Fibroblast of villous mesenchyme (primary cell): ENCODE data around the gene SPDYE5. TPM values are rescaled to one million over a fixed set of nuclear protein-coding genes. Genes with fewer than 3 reads are reported as not detected.
"Not testable (repeated sequence)": the region's sequence is repeated elsewhere in the genome, so short reads cannot be mapped to it uniquely, and the experiment has no call there.

Experiments
- DNase-seq: peaks from one replicate; pipeline ENCODE4 v3.0.0-alpha.2; 2010; ENCODE audit warnings: low read depth
- H3K4me3 ChIP-seq: 2 replicates; pipeline ENCODE4 v1.5.1; 2011; ENCODE audit warnings: low read depth, mild to moderate bottlenecking, low read length
- CTCF ChIP-seq: IDR thresholded peaks from 2 replicates; pipeline ENCODE4 v1.5.1; 2012; ENCODE audit warnings: low read depth, mild to moderate bottlenecking, low read length; ENCODE audit not compliant: insufficient read depth
- total RNA-seq: library from RNA; depleted of rRNA; stranded (reverse); fragments of >200 nt; gene quantifications from 2 replicates; pipeline ENCODE4 v1.2.3, GENCODE V29; 2012

Gene SPDYE5
- not detected in 2 replicates for total RNA-seq

GRCh38 chr7:75492020-75492419 lies at the start of gene SPDYE5:
SPDYE5 (plus strand) TSS chr7:75492320; CDS start chr7:75494048, 1,728 bp downstream.
- DNase-seq, H3K4me3 ChIP-seq: not testable (repeated sequence)

- peak; percentile 46 for DNase-seq
- H3K4me3 ChIP-seq = peak overlapping the region; percentile 65
These were observed 49.5 kb upstream of the SPDYE5 start for GRCh38 chr7:75442465-75443111.

GRCh38 chr7:75449946-75450345 lies 42.2 kb upstream of the SPDYE5 start:
- not testable (repeated sequence) for DNase-seq, H3K4me3 ChIP-seq

- H3K4me3 ChIP-seq, DNase-seq: not testable (repeated sequence)
- TF ChIP-seq CTCF = peak; percentile 34
These were observed 39.6 kb upstream of the SPDYE5 start for GRCh38 chr7:75452494-75452955.

GRCh38 chr7:75456403-75456802 lies 35.7 kb upstream of the SPDYE5 start:
- H3K4me3 ChIP-seq, DNase-seq: not testable (repeated sequence)

GRCh38 chr7:75458034-75458433 lies 34.1 kb upstream of the SPDYE5 start:
- H3K4me3 ChIP-seq, DNase-seq: not testable (repeated sequence)

- DNase-seq, H3K4me3 ChIP-seq: not testable (repeated sequence)
These were observed 31.6 kb upstream of the SPDYE5 start for GRCh38 chr7:75460541-75460940.

GRCh38 chr7:75470166-75470565 lies 22.0 kb upstream of the SPDYE5 start:
- not testable (repeated sequence) for H3K4me3 ChIP-seq, DNase-seq

GRCh38 chr7:75477457-75477856 lies 14.7 kb upstream of the SPDYE5 start:
- not testable (repeated sequence) for DNase-seq, H3K4me3 ChIP-seq

- not testable (repeated sequence) for DNase-seq, H3K4me3 ChIP-seq
These were observed 11.8 kb upstream of the SPDYE5 start for GRCh38 chr7:75480313-75480712.

- peak; percentile 3 for DNase-seq
These were observed 6.7 kb upstream of the SPDYE5 start for GRCh38 chr7:75485355-75485978.

GRCh38 chr7:75485979-75486643 lies 6.0 kb upstream of the SPDYE5 start, which contains the start of gene POM121C:
POM121C (minus strand) TSS chr7:75486299; CDS start chr7:75441496, 44,803 bp downstream.
- DNase-seq = peak; percentile 91
- peak within 1 kb of the TSS; percentile 67 for H3K4me3 ChIP-seq

More at GRCh38 chr7:75485355-75485978, 6.7 kb upstream of the SPDYE5 start:
- H3K4me3 ChIP-seq = peak overlapping the region; percentile 67

GRCh38 chr7:75509033-75509432 lies 16.9 kb downstream of the SPDYE5 start:
- not testable (repeated sequence) for H3K4me3 ChIP-seq, DNase-seq

- not testable (repeated sequence) for DNase-seq
These were observed 26.7 kb downstream of the SPDYE5 start for GRCh38 chr7:75518842-75519241.

GRCh38 chr7:75521727-75522126 lies 29.6 kb downstream of the SPDYE5 start:
- H3K4me3 ChIP-seq, DNase-seq: not testable (repeated sequence)

More at GRCh38 chr7:75518842-75519241, 26.7 kb downstream of the SPDYE5 start:
- not testable (repeated sequence) for H3K4me3 ChIP-seq

- H3K4me3 ChIP-seq = peak overlapping the region; percentile 86
- not testable (repeated sequence) for DNase-seq
These were observed 35.2 kb downstream of the SPDYE5 start for GRCh38 chr7:75527224-75527722.
